DND-41 (cell line): ENCODE results near the gene TBC1D22A.

Experiments used
- ATAC-seq: fragments of 200-7000 bp; cut with Tn5 transposase; 3 replicates; pipeline ENCODE4 v1.9.1; 2021; ENCODE audit warnings: low read depth; ENCODE audit not compliant: insufficient read depth
- DNase-seq: peaks from one replicate; pipeline ENCODE4 v3.0.0-alpha.2; 2020
- H2AFZ ChIP-seq: 2 replicates; pipeline ENCODE4 v1.6.0; 2012; ENCODE audit warnings: low read depth, low read length
- H3K27ac ChIP-seq: 2 replicates; pipeline ENCODE4 v1.5.1; 2012; ENCODE audit warnings: low read length, inconsistent platforms
- H3K27me3 ChIP-seq: fragments of 200-600 bp; sonication (generic); 2 replicates; pipeline ENCODE4 v1.6.0; 2012; ENCODE audit warnings: low read length, mild to moderate bottlenecking, inconsistent platforms; ENCODE audit not compliant: insufficient read depth, poor library complexity
- H3K36me3 ChIP-seq: 2 replicates; pipeline ENCODE4 v1.5.1; 2012; ENCODE audit warnings: low read length, inconsistent platforms; ENCODE audit not compliant: insufficient read depth
- H3K4me1 ChIP-seq: 2 replicates; pipeline ENCODE4 v1.5.1; 2012; ENCODE audit warnings: mild to moderate bottlenecking, low read length; ENCODE audit not compliant: insufficient read depth
- H3K4me2 ChIP-seq: 2 replicates; pipeline ENCODE4 v1.6.0; 2012; ENCODE audit warnings: mild to moderate bottlenecking, moderate library complexity, low read length, inconsistent platforms; ENCODE audit not compliant: insufficient read depth
- H3K4me3 ChIP-seq, 2 experiments: fragments of 200-600 bp in 1 of 2; shearing (Covaris generic) in 1 of 2; 2 replicates each; pipeline ENCODE4 v1.5.1; 2012 to 2016; ENCODE audit warnings: inconsistent platforms in 2 of 2, low read length in 2 of 2, mild to moderate bottlenecking in 2 of 2, low read depth in 1 of 2, moderate library complexity in 1 of 2
- H3K79me2 ChIP-seq: 2 replicates; pipeline ENCODE4 v1.6.0; 2012; ENCODE audit warnings: low read length, inconsistent platforms; ENCODE audit not compliant: insufficient read depth
- H3K9ac ChIP-seq: 2 replicates; pipeline ENCODE4 v1.6.0; 2012; ENCODE audit warnings: low read depth, mild to moderate bottlenecking, inconsistent platforms, low read length, moderate library complexity
- H3K9me3 ChIP-seq: 2 replicates; pipeline ENCODE4 v1.5.1; 2012; ENCODE audit warnings: low read length, moderate library complexity, mild to moderate bottlenecking, inconsistent platforms; ENCODE audit not compliant: insufficient read depth, severe bottlenecking
- H4K20me1 ChIP-seq: 2 replicates; pipeline ENCODE4 v1.6.0; 2012; ENCODE audit warnings: low read length; ENCODE audit not compliant: insufficient read depth
- EZH2 ChIP-seq: IDR thresholded peaks from 3 replicates; pipeline ENCODE4 v1.6.1; 2012; ENCODE audit warnings: borderline replicate concordance, low read depth, mild to moderate bottlenecking, moderate library complexity, low read length, inconsistent platforms; ENCODE audit not compliant: severe bottlenecking
- TF ChIP-seq, protein P1 (sequence below): IDR thresholded peaks from 2 replicates; pipeline ENCODE4 v1.5.1; 2012; ENCODE audit warnings: borderline replicate concordance, low read length, moderate library complexity, mild to moderate bottlenecking; ENCODE audit not compliant: poor library complexity, severe bottlenecking; ENCODE audit errors: extremely low read depth

The TBC1D22A gene

DNA sequence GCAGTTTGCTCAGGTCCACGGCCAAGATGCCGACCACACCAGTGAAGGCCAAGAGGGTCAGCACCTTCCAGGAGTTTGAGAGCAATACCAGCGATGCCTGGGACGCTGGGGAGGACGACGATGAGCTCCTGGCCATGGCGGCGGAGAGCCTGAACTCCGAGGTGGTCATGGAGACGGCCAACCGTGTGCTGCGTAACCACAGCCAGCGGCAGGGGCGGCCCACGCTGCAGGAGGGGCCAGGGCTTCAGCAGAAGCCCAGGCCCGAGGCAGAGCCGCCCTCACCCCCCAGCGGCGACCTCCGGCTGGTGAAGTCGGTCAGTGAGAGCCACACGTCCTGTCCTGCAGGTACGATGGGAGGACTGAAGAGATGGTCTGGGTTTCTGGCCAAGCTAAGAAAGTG is 31.0 kb downstream of the TBC1D22A start:
- Histone ChIP-seq H3K27ac (no peak overlapping the region; the same call in 1 of the 2 replicates), H3K4me3 (no peak overlapping the region), H3K79me2 (peaks cover 53% of the 10 kb centered on the region), H2AFZ (no peak overlapping the region), H3K9me3 (no peaks in the 10 kb centered on the region), H3K4me1 (peaks cover 30% of the 10 kb centered on the region), H3K9ac (no peak overlapping the region), H3K36me3 (peaks cover 58% of the 10 kb centered on the region), H4K20me1 (peaks cover 6% of the 10 kb centered on the region; the same call in 1 of the 2 replicates), H3K4me2 (no peak overlapping the region), H3K27me3 (no peaks in the 10 kb centered on the region)
- TF ChIP-seq, protein P1, sequence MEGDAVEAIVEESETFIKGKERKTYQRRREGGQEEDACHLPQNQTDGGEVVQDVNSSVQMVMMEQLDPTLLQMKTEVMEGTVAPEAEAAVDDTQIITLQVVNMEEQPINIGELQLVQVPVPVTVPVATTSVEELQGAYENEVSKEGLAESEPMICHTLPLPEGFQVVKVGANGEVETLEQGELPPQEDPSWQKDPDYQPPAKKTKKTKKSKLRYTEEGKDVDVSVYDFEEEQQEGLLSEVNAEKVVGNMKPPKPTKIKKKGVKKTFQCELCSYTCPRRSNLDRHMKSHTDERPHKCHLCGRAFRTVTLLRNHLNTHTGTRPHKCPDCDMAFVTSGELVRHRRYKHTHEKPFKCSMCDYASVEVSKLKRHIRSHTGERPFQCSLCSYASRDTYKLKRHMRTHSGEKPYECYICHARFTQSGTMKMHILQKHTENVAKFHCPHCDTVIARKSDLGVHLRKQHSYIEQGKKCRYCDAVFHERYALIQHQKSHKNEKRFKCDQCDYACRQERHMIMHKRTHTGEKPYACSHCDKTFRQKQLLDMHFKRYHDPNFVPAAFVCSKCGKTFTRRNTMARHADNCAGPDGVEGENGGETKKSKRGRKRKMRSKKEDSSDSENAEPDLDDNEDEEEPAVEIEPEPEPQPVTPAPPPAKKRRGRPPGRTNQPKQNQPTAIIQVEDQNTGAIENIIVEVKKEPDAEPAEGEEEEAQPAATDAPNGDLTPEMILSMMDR: no peak
- no peak for TF ChIP-seq EZH2
- ATAC-seq (no peak), DNase-seq (no peak)

DNA sequence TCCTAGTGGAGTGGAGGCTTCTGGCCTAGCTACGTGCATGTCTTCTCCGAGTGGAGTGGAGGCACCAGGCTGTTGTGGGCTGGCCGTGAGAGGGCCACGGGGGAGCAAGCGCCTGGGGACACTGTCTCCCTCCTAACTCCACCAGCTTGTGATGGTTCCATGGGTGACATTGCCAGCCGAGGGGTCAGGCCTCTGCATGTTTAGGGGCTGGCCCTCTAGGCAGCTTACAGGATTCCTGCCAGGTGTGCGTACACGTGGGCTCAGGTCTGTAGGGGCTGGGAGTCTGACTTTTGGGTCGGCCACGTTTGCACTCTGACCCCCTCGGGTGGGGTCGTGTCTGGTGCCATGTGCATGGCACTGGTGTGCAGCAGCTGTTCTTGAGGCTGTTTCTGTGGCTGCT is 31.6 kb downstream of the TBC1D22A start:
- no peak overlapping the region for H3K4me3 ChIP-seq
- no peak overlapping the region for H3K4me2 ChIP-seq
- TF ChIP-seq, protein P1: no peak
- no peak for TF ChIP-seq EZH2
- H3K27me3 ChIP-seq: no peaks in the 10 kb centered on the region
- no peak for ATAC-seq
- no peak overlapping the region for H2AFZ ChIP-seq
- peaks cover 30% of the 10 kb centered on the region for H3K4me1 ChIP-seq
- no peak overlapping the region for H3K27ac ChIP-seq
- peaks cover 10% of the 10 kb centered on the region for H4K20me1 ChIP-seq
- H3K36me3 ChIP-seq: peaks cover 64% of the 10 kb centered on the region
- H3K9me3 ChIP-seq: no peaks in the 10 kb centered on the region
- no peak for DNase-seq
- H3K79me2 ChIP-seq: peaks cover 49% of the 10 kb centered on the region
- no peak overlapping the region for H3K9ac ChIP-seq

DNA sequence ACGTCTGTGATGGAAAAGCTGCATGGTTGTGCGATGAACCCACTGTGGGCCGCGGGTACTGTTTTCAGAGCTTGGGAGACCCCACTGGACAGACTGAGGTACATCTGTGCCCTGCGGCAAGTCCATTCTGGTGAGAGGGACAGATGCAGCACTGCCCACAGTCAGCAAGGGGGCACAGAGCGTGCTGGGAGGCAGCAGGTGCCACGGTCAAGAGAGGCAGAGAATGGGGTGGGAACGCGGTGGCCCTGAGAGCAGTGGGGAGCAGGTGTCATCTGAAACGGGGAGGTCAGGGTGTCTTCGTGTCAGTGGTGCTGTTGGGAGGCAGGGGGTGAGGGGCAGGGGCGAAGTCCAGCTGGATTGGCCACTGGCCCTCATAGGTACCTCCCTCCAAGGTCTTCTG is 32.0 kb downstream of the TBC1D22A start:
- DNase-seq: no peak
- H3K36me3 ChIP-seq: peaks cover 68% of the 10 kb centered on the region

More for the DNA sequence above, 32.0 kb downstream of the TBC1D22A start:
- H3K4me3 ChIP-seq: no peak overlapping the region
- no peak for TF ChIP-seq EZH2
- TF ChIP-seq, protein P1: no peak
- H4K20me1 ChIP-seq: peaks cover 10% of the 10 kb centered on the region
- no peaks in the 10 kb centered on the region for H3K27me3 ChIP-seq
- H3K4me2 ChIP-seq: no peak overlapping the region
- peaks cover 28% of the 10 kb centered on the region for H3K4me1 ChIP-seq
- no peak for ATAC-seq
- H3K9me3 ChIP-seq: no peaks in the 10 kb centered on the region
- H3K79me2 ChIP-seq: peaks cover 45% of the 10 kb centered on the region
- H2AFZ ChIP-seq: no peak overlapping the region
- no peak overlapping the region for H3K27ac ChIP-seq
- H3K9ac ChIP-seq: no peak overlapping the region
